ENCODE results near the gene MLLT10.
A peak's percentile ranks its signal among the peaks of the same experiment; 100 is the strongest.

MLLT10 gene

DNA sequence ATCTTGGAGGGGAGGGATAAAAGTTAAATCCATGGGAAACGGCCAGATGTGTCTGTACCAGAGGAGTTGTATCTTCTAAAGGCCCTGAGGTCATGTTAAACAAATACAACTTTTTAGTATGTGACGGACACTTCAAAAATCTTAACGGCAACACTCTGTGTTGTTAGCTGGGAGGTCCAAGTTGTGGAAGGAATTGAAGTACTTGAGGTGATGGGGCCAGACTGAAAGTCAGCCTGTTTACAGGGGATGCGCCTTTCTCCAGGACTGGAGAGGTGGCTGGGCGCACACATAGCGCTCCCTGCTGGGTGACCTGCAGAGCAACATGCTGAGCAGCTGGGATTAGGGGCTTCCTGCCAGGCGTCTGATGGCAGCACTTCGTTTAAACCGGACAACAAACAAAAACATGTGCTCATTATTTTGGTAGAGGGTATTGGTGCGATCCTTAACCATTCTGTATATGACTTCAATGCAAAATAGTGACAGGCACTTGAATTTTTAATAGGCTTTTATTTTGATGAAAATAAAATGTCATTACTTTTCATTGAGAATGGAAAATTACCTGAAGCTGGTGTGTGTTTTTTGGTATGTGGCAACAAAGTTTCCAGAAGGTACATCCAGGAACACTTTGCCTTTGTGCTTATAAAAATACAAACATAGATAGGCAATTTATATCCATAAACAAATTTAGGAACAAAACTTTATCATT lies 198.2 kb downstream of the MLLT10 start:
- DNase-seq (ENCODE audit: low read depth in 3 of 3) = peak in 2 of 3 donors; percentile 25 to 29

DNA sequence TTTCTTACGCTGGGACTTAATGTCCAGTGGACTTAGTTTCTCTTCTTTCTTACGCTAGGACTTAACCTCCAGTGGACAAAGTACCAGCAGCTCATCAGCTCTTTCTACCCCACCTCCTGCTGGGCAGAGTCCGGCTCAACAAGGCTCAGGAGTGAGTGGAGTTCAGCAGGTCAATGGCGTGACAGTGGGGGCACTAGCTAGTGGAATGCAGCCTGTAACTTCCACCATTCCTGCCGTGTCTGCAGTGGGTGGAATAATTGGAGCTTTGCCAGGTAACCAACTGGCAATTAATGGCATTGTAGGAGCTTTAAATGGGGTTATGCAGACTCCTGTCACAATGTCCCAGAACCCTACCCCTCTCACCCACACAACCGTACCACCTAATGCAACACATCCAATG lies 199.7 kb downstream of the MLLT10 start:
- DNase-seq (ENCODE audit: low read depth in 3 of 3) = no peak

DNA sequence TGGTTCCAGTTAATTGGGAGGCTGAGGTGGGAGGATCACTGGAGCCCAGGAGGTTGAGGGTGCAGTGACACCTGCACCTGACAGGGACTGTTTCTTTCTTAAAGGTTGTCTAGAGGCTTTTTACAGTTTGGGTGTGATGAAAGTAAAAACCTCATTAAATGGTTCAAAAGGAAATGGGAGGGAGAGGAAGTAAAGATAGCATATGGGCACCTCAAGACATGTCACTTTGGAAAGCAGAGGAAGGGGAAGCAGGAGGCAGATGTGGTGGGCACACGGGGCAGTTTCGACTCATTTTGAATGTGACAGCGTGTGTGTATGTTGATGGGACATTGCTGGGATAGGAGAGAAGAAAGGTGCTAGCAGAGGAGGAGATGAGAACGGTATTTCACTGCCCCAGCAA lies 203.1 kb downstream of the MLLT10 start:
- no peak for DNase-seq (ENCODE audit: low read depth in 3 of 3)

DNA sequence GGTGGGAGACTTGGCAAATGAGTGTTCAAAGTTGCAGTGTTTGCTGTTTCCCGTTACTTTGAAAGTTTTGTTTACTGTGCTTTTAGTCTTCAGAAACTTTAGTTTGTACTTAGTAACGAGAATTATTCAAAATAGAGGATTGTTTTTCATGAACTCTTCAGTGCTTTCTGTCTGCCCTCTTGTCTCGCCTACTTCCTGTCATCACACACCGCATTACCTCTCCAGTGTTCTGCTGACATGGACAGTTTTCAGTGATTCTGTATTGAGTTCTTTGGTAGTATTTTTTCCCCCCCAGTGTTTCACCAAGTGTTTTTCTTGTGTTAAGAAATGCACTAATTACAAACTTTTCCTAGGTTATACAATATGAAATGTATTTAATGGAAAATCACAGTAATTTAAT lies 207.0 kb downstream of the MLLT10 start:
- no peak for DNase-seq (ENCODE audit: low read depth in 3 of 3)

DNA sequence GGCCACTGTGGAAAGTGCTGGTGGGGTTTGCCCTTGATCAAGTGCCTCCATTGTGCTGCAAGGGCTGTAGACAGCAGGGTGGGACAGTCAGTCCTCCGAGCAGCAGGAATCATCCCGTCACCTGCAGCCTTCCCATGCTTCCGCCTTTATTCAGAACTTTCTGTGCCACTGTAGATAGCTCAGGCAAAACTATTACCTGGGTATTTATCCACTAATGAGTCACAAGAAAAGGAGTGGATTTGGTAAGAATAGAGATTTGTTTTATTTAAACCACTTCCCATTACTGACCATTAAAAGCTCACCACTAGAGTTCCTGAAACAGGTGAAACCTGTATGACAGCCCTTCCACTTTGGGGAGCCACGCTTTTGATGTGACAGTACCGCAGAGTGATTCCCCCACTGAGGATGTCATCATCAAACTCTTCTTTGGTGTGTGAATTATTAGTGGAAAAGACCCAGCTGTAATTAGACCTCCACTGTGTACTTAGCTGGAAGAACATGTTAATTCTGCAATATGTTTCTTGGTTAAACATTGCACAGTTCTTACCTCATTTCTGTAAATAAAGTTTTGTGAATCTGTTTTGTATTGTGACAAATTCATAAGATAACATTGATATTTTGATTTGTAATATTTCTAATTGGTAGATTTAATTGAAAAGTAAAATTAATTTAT lies 208.8 kb downstream of the MLLT10 start:
- no peak for DNase-seq (ENCODE audit: low read depth in 3 of 3)

DNA sequence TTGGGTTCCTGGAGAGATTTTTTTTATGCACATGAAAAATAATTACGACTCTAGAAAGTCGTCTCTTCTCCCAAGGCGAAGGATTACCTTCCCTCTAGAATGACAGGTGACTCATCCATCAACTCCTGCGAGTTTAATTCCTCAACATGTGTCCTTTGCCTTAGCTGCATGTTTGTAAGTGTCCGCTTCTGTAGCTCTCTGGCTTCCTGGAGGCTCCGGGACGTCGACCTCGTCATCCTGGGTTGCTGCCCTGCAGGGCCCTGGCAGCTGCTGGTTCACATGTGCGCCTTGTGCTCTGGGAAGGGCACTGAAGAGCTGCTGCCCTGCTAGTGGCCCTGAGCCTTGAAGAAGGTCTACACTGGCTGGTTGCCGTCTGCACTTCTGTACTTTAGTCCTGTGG lies 210.2 kb downstream of the MLLT10 start:
- no peak for DNase-seq (ENCODE audit: low read depth in 3 of 3)

DNA sequence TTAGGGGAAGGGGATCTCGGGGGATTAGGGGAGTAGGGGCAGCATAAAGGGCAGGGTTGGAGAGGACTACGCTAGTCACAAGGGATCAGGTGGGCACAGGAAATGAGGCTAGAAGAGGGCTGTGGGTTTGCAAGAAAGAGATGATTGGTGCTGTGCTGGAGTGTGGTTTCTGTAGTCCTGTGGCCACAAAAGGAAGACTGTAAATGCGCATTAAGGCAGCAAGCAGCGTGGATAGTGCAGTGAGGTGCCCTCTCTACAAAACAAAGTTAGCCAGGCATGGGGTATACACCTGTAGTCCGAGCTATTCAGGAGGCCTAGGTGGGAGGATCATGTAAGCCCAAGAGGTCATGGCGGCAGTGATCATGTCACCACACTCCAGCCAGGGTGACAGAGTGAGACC lies 212.1 kb downstream of the MLLT10 start:
- no peak for DNase-seq (ENCODE audit: low read depth in 3 of 3)

DNA sequence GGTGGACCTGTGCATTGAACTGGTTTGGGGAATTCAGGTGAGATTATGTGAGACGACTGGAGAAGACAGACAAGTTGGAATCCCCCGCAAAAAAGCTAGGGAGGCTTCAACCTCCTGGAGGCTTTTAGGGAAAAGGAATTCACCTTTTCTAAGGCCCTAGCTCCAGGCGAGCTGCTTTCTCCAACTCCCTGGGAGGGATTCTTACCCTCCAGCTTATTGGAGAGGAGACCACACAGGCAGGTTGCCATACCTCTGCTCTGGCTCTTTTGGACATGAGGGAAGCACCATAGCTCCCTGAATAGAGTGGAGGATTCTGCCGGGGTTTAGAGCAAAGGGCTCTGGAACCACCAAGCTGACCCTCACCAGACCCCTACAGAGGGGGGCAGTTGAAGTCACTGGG lies 213.8 kb downstream of the MLLT10 start:
- no peak for DNase-seq (ENCODE audit: low read depth in 3 of 3)

DNA sequence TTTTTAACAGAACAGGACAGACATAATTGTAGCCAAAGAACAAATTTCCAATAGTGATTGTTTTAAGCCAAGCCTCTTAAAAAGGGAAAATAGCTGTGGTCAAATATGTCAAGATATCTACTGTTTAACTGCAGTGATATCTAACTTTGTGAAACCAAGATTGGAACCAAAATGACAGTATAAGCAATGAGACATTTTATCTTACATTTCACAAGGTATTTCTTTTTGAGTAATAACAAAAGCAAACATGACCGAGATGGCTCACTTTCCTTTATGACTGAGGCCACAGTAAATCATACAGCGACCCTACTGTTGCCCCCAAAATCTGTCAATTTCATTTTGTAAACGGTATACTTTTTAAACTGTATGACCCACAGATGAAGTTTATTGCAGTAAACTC lies 215.8 kb downstream of the MLLT10 start:
- DNase-seq (ENCODE audit: low read depth in 3 of 3) = no peak

DNA sequence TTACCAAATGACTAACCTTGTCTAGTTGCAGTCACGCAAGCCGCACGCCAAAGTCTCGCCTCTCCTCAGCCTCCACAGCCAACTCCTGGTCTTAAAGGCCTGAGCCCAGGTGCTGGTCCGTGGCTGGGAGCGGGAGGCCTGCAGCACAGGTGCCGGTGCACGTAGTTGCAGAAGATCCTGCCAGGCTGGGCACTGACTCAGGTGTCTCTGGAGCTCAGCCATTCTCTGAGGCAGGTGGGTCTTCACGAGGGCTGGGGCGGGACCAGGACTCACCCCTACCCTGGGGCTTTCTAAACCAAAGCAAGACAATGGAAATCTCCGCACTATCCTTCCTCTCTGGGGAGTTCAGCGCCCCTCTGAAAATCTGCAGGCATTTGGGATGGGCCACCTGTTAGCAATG lies 216.4 kb downstream of the MLLT10 start:
- DNase-seq (ENCODE audit: low read depth in 3 of 3) = no peak

DNA sequence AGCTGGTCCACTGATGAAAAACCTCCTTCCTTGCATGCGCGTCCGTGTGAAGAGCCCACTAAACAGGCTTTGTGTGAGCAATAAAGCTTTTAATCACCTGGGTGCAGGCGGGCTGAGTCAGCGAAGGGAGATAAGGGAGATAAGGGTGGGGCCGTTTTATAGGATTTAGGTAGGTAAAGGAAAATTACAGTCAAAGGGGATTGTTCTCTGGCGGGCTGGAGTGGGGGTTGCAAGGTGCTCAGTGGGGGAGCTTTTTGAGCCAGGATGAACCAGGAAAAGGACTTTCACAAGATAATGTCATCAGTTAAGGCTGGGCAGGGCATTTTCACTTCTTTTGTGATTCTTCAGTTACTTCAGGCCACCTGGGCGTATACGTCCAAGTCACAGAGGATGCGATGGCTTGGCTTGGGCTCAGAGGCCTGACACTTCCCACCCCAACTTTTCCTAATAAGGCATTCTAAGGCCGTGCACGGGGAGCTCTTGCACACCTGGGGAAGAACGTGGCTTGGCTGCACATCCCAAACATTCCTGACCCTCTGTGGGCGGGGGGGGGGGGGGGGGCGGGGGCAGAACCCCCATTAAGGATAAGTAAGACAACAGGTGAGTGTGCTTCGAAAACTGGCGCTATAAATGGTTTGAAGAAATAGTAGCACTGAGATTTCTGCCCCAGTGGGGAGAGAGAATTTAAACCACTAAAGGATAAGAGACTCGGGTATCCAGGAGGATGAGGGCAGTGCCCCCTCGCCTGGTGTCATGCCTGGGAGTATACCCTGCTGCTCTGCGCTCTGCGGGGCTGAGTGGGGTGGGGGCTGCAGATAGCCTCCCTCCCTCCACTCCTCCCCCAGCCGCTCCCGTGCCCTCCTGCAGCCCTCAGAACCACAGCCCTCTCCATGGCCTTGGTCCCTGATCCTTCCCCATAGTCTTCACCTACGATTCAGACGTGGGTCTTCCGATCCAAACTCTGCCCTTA lies 217.6 kb downstream of the MLLT10 start:
- DNase-seq (ENCODE audit: low read depth in 3 of 3) = no peak

DNA sequence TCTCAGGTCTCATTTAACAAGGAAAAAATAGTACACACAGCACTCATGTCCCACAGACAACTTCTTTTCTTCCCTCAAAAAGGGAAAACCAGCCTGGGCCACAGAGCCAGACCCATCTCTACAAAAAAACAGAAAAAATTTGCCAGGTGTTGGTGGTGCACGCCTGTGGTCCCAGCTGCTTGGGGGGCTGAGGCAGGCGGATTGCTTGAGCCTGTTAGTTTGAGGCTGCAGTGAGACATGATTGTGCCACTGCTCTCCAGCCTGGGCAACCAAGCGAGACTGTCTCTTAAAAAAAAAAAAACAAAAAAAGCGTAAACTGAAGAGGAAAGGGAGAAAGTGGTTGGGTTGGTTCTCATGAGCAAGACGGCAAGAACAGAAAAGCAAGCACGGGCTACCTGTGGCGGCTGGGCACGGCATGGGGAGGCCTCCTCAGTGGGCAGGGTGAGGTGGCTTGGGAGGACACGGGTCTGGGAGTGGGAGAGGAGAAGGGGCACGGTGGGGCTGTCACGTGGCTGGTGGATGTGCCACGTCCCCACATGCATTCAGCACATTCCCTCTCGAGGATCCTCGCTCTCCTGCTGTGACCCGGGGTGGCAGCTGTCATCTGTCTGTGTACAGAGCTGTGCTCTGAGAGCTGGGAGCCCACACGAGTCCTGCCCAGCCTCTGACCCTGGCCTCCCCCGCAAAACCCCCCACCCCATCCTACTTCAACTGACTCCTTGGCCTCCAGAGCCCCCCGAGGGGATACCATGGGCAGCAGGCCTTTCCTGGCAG lies 219.7 kb downstream of the MLLT10 start:
- DNase-seq (ENCODE audit: low read depth in 3 of 3) = no peak

DNA sequence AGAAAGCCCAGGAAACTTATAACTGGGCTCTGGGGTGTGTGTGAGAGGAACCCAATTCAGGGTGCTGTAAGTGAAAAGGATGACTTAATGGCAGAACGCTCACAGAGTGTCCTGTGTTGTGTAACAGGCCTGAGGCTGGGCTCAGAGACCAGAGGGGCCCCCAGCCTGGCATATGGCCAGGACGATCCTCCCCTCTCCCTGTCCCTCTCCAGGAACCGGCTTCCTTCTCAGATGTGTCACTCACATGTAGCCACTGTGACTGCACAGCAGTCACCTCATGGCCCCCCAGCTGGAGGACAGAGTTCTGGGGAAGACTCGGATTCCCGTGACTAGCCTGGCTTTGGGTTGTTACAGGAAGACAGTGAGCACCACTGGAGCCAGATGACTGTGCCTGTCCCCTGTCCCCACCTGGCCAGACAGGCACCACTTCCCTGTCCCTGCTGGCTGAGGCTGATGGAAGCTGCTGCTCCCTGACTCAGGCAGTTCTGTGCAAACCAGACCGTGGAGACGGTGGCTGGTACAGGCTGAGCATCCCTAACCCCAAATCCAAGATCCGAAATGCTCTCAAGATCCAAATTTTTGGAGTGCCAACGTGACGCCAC lies 220.5 kb downstream of the MLLT10 start:
- no peak for DNase-seq (ENCODE audit: low read depth in 3 of 3)

DNA sequence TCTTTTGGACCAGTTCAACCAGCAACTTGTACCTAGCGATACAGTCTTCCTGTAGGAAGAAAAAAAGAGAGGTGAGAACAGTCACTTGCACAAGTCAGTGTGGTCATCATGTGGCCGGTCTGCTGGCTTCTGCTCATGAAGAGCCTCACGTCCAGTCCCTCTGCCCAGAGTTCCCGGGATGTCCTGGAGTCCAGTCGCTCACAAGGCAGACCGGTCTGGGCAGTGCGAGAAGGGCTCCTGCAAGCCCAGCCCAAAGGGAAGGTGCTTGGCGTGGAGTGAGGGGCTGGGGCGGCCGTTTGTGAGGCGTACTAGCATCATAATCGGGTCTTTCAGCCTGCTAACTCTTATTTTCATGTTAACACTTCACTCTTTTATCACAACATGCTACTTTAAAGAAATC lies 222.7 kb downstream of the MLLT10 start:
- no peak for DNase-seq (ENCODE audit: low read depth in 3 of 3)

DNA sequence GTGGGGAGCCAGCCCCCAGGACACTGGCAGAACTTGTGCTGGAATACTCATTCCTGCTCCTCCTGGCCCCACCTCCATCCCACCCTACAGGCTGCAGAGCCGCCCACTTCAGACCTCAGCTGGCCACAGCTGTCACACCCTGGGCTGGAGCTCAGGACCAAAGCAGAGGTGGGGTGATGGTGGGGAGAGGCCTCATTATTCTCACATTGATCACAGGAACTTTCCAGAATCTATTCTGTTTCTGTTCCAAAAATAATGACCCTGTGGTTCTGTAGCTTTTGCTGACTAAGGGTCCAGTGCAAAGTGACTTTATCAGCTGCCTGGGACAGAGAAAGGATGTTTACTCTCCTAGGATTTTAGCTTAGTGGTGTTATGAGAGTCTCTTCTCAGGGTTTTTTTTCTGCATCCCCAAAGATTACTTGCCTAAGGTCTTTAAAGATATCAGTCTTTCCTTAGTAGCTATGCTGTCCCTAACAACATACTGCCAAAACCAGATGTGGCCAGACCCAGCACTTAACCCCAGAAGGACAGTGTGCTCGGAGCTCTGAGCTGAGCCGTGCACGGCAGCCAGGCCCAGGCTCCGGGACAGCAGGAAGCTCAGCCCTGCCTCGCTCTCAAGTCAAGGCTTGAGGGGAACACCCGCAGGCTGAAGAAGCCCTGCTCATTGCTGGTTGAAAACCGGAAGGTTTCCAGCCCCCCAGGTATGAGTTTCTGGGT lies 223.3 kb downstream of the MLLT10 start:
- no peak for DNase-seq (ENCODE audit: low read depth in 3 of 3)

DNA sequence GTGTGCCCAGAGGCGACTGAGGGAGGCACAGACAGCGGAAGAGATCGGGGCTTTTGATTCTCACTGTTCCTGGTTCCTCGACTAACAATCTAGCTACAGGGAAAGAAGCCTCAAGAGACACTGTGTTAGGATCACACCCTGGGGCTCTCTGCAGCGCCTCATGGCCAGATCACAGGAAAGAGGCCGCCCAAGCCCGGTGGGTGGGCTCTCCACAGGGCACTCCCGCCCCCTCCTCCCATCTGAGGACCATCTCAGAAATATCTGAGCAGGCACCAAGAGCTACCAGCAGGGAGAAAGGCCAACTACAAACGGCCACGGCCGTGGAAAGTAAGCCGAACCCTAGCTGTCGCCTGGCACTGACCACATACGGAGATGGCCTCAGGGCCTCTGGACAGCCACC lies 224.2 kb downstream of the MLLT10 start:
- no peak for DNase-seq (ENCODE audit: low read depth in 3 of 3)

DNA sequence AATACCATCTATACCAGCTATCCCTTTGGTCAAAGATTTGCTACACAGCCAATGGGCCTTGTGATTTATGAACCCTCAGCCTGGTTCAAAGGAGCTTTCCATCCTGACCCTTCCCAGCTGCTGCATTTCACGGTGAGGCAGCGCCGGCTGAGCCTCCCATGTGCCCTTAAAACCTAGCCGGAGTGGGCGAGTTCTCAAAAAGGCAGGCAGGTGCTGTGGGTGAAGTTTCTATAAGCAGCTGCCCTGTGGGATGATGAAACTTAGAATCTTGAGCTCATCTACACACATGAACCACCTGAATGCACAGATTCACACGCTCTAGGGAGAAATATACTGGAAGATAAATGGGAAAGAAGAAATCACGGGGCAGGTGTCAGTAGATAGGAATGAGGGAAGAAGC lies 224.7 kb downstream of the MLLT10 start:
- DNase-seq (ENCODE audit: low read depth in 3 of 3) = no peak

DNA sequence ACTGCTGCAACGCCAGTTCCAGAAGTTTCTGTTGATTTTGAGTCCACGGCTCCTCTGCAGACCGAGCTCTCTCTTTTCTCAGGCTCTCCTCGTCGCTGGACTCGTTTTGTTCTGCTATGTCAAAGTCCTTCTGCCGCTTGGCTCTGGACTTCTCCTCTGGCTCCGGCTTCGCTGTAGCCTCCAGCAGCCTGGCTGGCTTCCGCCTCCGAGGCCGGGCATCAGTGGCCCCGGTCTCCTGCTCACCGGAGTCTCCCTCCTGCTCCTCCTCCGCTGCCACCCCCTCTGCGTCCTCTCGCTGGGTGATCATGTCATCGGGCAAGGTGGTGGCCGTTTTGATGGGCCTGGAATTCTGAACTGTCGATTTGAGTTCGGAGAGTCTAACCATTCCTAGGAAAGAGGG lies 225.2 kb downstream of the MLLT10 start:
- DNase-seq (ENCODE audit: low read depth in 3 of 3) = no peak

DNA sequence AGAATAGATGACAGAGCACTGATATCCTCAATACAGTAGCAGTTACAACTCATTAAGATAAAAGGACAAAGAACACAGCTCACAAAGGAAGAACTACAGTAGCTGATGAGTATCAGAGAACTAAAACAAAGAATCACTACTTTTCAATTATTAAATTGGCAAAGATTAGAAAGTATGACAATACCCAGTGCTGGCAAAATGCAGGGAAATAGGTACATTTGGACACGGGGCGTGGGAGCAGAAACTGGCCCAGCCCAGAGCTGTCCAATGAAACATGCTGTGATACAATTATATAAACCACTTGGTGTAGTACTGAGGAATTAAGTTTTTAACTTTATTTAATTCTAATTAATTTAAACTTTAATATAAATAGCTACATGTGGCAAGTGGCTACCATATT lies 226.3 kb downstream of the MLLT10 start:
- no peak for DNase-seq (ENCODE audit: low read depth in 3 of 3)

DNA sequence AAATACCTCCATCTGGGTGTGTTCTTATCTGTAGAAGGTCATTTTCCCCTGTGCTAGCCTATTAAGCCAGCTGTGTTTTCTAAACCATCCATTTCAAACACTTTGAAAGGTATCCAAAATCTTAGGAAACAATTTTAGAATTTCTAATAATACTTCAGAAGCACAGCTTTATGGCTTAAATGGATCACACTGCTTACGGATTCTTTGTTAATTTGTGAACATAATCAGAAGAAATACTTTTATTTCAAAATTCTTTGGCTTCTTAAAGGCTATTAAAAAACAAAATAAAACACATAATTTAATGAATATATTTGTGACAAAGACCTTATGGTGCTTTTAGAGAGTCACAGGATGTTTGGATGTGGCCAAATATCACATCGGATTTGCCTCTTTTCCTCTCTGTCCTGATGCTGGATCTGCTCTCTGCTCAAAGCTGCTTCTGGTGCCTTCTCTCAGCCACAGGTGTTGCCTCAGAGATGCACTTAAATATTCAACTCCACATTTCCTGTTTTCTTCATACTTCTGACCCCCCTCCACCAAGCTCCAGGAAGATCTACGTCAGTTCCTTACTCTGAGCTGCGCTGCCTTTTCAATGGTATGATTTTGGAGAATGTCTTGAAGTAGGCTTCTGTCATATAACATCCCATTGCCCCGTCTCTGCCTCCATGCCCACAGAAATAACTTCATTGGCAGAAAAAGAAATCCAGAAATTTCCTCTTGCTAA lies 230.6 kb downstream of the MLLT10 start:
- no peak for DNase-seq (ENCODE audit: low read depth in 3 of 3)
